Activated CD4-positive, alpha-beta T cell treated with anti-CD3 and anti-CD28 coated beads, Interleukin-10, Interleukin-2, amounts not matched to agents 100 ng/mL and 50 ng/mL, durations not matched to agents 16 hours and 8 hours (primary cell): ENCODE measurements around the gene TMEM25.
"Not testable (repeated sequence)": the region's sequence is repeated elsewhere in the genome, so short reads cannot be mapped to it uniquely, and the experiment has no call there.

ENCODE experiments used
- DNase-seq: peaks from one replicate; pipeline ENCODE4 v3.0.0-alpha.2; 2020

The TMEM25 gene

DNA sequence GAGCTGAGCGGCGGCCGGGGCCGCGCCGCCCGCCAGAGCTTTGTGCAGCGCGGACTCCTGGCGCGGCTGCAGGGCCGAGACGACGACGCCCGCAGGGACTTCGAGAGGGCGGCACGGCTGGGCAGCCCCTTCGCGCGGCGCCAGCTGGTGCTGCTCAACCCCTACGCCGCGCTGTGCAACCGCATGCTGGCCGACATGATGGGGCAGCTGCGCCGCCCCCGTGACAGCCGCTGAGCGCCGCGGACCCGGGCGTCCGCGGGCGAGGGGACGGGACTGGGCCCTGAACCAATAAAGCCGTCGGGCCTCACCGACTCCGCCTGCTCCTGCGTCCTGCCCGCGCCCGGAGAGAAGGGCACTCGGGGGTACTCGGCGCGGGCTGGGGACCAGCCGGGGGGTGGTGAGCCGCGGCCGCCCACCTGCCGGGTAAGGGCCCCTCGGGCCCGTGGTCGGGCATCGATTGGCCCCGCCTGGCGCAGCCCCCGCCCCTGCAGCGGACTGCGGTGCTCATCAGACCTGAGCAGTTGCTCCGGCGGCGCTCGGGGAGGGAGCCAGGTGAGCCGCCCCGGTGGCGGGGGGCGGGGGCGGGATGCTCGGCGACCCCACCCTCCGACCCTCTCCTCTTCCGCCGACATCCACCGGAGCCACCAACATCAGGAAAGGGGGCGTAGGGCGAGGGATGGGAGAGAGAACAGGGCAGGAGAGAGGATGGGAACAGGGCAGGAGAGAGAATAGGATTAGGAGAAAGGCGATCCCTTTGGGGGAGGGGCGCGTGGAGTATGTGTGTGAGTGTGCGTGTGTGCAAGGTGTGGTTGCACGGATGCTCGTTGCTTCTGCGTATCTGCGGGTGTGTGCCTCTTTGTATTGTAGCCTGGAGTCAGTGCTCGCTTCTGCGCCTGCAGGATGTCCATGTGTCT, at the start of gene TMEM25:
TMEM25 (plus strand) TSS at position 510 of the 914 bp plus-strand sequence. CDS start 610 bp downstream, outside the sequence.
- peak; percentile 76 for DNase-seq

DNA sequence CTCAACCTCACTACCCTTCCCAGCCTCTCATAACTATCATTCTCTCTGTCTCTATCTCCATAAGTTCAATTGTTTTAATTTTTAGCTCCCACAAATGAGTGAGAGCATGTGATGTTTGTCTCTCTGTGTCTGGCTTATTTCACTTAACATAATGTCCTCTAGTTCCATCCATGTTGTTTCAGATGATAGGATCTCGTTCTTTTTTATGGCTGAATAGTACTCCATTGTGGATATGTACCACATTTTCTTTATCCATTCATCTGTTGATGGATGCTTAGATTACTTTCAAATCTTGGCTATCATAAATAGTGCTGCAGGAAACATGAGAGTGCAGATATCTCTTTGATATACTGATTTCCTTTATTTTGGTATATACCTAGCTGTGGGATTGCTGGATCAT, 49.8 kb upstream of the TMEM25 start:
- not testable (repeated sequence) for DNase-seq

DNA sequence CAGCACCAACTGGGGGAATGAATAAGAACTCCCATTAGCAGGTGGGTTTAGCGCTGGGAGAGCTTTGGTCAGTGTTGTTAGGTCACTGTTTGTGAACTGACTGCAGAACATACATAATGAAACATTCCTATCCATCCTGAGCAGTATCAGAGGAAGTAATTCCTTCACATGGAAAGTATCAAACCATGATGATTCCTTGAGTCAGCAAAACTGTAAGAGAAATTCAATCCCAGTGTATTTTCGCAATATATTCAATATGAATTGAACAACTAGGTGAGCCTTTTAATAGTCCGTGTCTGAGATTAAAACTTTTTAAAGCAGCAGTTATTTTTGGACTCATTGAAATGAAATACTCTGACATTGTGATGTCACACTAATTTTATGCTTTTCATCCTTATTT, 46.6 kb upstream of the TMEM25 start:
- no peak for DNase-seq

DNA sequence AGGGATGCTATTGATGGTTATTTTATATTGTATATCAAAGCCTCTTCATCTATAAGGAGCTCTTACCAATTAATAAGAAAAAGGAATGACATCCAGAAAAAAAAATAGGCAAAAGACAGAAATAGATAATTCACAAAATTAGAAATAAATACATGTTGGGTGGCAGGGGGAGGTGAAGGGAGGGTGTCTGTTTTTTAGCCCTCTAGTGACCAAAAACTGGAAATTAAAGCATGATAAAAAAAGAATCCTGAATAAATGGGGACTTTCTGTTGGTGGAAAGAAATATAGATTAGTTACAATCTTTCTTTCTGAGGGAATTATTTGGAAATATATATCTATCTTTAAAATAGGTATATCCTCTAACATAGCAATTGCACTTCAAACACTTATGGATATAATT, 45.7 kb upstream of the TMEM25 start:
- no peak for DNase-seq

DNA sequence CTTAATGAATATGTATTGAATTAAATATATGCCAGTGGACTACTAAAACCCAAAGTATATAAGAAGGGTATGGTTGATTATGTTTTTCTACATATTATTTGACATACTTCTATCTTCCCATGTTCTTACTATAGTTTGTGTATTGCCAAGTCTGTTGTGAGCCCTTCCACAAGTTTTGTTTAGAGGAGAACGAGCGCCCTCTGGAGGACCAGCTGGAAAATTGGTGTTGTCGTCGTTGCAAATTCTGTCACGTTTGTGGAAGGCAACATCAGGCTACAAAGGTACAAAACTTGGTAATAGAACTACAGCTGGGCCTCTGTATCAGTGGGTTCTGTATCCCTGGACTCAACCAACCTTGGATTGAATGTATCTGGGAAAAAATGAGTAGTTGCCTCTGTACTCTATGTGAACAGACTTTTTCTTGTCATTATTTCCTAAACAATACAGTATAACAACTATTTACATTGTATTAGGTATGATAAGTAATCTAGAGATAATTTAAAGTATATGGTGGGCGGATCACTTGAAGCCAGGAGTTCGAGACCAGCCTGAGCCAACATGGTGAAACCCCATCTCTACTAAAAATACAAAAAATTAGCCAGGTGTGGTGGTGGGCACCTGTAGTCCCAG, 42.4 kb upstream of the TMEM25 start:
- DNase-seq = peak; percentile 82

DNA sequence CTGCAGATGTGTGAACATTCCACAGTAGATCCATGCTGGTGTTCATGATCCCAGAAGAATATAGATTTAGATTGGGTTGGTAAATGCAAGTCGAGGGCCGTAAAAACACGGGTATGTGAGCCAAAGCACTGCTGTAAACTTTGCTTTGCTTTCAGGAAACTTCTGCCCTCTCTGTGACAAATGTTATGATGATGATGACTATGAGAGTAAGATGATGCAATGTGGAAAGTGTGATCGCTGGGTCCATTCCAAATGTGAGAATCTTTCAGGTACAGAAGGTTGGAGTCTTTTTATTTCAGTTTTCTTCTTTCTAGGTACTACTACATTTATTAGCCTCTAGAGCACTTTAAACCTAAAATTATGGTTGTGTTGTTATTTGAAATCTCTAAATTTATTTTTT, 40.0 kb upstream of the TMEM25 start:
- DNase-seq = no peak

DNA sequence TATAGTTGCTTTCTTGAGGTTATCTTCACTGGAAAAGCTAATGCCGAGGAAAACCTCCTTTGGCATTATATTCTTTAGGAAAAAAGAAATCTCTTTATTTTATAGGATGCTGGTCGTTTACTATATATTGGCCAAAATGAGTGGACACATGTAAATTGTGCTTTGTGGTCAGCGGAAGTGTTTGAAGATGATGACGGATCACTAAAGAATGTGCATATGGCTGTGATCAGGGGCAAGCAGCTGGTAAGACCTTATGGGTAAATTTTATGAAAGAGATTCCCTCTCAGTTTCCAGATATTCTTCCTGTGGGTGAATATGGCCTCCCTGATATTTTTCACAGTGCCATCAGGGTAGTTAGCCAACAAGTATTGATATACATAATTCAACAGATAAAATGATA, 33.2 kb upstream of the TMEM25 start:
- no peak for DNase-seq

DNA sequence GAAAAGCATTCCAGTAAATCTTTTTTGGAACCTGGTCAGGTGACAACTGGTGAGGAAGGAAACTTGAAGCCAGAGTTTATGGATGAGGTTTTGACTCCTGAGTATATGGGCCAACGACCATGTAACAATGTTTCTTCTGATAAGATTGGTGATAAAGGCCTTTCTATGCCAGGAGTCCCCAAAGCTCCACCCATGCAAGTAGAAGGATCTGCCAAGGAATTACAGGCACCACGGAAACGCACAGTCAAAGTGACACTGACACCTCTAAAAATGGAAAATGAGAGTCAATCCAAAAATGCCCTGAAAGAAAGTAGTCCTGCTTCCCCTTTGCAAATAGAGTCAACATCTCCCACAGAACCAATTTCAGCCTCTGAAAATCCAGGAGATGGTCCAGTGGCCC, 27.8 kb upstream of the TMEM25 start:
- no peak for DNase-seq

DNA sequence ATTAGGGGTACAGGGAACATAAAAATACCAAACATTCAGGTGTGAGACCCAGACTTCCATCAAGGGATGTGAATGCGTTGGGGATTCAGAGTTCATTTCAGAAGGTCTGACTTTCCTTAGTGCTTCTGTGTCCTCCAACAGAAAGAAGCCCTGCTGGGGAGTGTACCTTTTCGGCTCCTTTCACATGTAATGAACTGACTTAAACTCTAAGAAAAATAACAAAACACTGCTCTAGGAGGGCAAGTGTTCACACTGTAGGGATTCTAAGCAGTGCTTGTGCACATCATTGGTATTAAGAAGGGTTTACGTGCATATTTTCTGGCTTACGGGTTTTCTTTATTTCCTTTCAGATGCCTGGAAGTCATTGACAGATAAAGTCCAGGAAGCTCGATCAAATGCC, 19.4 kb upstream of the TMEM25 start:
- no peak for DNase-seq

DNA sequence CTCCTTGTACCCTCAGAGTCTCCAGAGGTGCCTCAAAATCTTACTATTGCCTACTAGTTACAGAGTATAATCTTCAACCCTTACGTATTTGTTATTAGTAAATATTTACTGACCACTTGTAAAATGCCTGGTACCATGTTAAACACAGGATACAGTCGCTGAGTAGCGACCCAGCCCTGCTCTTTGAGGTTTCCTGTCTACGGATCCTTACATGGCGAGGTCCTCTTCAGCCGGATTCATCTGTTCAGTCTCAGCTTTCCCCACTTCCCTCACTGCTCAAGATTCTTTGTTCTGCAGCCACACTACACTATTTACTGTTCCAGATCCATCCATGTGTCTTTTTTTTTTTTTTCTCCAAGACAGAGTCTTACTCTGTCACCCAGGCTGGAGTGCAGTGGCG, 16.9 kb upstream of the TMEM25 start:
- no peak for DNase-seq

DNA sequence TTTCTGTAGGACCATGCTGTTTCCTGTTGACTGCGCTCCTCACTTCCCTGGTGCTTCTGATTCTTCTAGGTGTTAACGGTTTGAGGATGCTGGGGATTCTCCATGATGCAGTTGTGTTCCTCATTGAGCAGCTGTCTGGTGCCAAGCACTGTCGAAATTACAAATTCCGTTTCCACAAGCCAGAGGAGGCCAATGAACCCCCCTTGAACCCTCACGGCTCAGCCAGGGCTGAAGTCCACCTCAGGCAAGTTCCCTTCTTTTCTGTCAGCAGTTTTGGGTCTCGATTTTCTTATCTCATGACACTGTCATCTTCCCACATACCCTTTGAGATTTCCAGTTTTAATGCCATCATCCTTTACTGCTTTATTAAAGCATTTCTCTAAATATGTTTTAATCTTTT, 11.4 kb upstream of the TMEM25 start:
- no peak for DNase-seq

DNA sequence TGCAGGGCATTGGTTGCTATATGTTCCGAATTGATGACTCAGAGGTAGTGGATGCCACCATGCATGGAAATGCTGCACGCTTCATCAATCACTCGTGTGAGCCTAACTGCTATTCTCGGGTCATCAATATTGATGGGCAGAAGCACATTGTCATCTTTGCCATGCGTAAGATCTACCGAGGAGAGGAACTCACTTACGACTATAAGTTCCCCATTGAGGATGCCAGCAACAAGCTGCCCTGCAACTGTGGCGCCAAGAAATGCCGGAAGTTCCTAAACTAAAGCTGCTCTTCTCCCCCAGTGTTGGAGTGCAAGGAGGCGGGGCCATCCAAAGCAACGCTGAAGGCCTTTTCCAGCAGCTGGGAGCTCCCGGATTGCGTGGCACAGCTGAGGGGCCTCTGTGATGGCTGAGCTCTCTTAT, 9.1 kb upstream of the TMEM25 start:
- no peak for DNase-seq

DNA sequence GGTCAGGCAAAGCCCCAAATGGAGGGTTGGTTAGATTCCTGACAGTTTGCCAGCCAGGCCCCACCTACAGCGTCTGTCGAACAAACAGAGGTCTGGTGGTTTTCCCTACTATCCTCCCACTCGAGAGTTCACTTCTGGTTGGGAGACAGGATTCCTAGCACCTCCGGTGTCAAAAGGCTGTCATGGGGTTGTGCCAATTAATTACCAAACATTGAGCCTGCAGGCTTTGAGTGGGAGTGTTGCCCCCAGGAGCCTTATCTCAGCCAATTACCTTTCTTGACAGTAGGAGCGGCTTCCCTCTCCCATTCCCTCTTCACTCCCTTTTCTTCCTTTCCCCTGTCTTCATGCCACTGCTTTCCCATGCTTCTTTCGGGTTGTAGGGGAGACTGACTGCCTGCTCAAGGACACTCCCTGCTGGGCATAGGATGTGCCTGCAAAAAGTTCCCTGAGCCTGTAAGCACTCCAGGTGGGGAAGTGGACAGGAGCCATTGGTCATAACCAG, 8.4 kb upstream of the TMEM25 start:
- no peak for DNase-seq

DNA sequence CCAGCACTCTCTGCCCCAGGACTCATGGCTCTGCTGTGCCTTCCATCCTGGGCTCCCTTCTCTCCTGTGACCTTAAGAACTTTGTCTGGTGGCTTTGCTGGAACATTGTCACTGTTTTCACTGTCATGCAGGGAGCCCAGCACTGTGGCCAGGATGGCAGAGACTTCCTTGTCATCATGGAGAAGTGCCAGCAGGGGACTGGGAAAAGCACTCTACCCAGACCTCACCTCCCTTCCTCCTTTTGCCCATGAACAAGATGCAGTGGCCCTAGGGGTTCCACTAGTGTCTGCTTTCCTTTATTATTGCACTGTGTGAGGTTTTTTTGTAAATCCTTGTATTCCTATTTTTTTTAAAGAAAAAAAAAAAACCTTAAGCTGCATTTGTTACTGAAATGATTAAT, 6.6 kb upstream of the TMEM25 start:
- DNase-seq = no peak

DNA sequence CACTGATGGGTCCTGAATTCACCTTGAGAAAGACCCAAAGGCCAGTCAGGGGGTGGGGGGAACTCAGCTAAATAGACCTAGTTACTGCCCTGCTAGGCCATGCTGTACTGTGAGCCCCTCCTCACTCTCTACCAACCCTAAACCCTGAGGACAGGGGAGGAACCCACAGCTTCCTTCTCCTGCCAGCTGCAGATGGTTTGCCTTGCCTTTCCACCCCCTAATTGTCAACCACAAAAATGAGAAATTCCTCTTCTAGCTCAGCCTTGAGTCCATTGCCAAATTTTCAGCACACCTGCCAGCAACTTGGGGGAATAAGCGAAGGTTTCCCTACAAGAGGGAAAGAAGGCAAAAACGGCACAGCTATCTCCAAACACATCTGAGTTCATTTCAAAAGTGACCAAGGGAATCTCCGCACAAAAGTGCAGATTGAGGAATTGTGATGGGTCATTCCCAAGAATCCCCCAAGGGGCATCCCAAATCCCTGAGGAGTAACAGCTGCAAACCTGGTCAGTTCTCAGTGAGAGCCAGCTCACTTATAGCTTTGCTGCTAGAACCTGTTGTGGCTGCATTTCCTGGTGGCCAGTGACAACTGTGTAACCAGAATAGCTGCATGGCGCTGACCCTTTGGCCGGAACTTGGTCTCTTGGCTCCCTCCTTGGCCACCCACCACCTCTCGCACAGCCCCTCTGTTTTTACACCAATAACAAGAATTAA, 6.1 kb upstream of the TMEM25 start:
- no peak for DNase-seq

DNA sequence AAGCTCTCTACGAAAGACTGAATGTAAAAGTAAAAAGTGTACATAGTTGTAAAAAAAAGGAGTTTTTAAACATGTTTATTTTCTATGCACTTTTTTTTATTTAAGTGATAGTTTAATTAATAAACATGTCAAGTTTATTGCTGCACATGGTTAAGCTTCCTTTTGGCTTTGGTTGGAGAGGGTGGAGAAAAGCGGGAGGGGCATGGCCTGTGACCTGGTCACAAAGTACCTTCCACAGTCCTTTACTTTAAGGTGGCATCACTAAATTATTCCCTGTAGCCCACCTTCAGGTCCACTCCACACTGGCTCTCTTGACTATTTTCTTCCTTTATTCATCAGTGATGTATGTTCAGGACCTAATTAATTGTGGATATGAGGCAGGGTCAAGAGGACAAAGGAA, 4.3 kb upstream of the TMEM25 start:
- DNase-seq = no peak

DNA sequence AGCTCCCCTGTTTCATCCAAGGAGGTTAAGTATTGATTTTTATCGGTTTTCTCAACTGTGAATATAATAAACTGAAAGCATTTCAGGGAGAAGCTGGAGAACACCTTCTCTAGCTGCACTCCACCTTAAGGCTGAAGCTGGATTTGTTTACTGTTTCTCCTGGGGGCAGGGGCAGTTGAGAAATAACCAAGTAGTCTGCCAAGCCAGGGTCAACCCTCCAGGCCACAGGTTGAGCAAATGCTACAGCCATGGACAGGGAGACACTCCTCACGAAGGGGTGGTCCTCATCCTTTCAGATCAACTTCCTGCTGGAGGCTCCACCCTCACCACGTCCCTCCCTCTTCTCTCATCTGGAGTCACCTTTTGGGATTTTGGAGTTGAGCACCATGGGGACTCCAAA, 3.9 kb upstream of the TMEM25 start, which contains the start of gene TTC36:
TTC36 (plus strand) TSS at position 366 of the 400 bp plus-strand sequence; CDS start at position 387, 21 bp downstream.
- no peak for DNase-seq

DNA sequence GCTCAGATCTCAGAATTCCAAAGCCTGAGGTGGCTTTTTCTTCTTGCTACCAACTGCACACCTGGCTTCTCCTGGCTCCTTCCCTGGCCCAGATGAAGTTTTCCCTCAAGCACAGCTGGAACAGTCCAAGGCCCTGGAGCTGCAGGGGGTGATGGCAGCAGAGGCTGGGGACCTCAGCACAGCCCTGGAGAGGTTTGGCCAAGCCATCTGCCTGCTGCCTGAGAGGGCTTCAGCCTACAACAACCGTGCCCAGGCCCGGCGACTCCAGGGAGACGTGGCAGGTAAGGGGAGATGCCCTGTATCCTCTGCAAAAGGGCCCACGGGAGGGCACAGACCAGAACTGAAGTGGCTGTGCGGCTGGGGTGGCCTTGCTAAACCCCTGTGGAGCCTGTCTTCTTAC, 2.5 kb upstream of the TMEM25 start:
- DNase-seq = no peak

DNA sequence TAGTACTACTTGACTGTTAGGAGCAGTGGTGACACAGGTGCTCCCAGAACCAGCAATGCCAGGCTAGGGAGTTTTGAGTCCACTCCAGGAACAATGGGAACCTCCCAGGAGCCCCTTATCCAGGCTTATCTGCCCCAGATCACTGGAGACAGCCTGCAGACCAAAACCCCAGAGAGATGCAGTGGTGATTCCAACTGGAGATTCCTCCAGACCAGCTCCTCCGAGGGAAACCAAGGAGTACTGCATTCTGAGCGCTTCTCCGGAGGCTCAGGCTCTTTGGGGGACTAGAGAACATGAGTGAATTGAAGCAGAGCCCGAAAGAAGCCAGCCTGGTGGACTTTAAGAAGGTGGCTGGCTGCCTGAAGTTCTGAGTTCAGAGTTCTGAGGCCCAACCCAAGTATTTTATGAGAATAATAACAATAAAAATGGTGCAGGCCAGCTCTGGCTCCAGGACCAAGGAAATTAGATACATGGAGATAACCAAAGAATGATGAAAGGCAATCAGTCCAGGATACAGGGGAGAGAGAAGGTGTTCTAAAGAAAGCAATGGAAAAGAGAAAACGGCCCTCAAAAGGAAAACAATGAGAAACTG, 1.3 kb upstream of the TMEM25 start:
- no peak for DNase-seq

DNA sequence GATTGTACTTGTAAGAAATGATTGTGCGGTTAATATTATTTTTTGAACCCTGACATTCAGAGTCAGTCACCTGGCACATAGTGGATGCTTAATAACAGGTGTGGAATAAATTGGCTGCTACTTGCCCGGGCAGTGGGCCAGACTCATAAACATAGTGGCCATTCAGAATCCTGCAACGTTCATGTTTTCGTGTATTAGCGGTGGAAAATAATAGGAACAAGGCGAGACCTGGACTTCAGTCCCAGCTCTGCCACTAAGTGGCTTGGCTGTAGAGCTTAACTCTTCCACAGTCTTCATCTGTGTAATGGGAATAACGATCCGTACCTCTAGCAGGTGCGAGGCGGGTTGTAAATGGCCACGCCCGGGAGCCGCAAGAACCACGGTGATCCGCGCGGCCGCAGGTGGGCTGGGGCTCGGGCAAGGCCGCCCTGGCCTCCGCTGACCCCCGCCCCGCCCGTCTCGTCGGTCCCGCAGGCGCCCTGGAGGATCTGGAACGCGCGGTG, 761 bp upstream of the TMEM25 start:
- no peak for DNase-seq

DNA sequence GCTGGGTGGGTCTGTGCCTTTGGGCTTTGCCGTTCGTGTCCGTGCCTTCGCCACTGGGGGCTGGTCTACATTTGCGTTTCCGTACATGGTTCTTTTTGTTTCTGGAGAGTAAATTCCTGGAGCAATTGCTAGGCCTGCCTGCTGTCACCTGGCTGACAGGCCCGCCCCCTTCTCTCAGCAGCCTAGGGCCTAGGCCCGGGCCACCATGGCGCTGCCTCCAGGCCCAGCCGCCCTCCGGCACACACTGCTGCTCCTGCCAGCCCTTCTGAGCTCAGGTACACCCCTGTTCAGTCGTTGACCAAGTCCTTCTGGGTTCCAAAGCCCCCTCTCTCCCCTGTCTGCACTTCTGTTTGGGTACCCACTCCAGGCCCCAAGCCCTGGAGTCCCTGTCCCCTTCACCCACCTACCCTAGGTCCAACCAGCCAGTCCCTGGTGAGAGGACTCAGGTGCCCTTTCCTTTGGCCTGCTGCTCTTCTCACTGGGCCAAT, 649 bp downstream of the TMEM25 start:
- no peak for DNase-seq

DNA sequence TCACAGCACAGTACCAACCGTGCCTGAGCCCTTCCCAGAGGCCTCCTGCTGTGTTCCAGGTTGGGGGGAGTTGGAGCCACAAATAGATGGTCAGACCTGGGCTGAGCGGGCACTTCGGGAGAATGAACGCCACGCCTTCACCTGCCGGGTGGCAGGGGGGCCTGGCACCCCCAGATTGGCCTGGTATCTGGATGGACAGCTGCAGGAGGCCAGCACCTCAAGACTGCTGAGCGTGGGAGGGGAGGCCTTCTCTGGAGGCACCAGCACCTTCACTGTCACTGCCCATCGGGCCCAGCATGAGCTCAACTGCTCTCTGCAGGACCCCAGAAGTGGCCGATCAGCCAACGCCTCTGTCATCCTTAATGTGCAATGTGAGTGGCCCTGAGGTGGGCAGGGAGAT, 1.1 kb downstream of the TMEM25 start:
- DNase-seq = no peak
